ENCODE results near the gene DSC2.

The DSC2 gene

GRCh38 chr18:31056296-31056695, 45.9 kb downstream of the DSC2 start:
- no peak for DNase-seq (ENCODE audit: low spot score)
- POLR2A ChIA-PET (ENCODE audit: low non-redundant PET): no interaction called here
- CTCF ChIA-PET: interaction anchor here (0.8 kb wide), 1 partner anchor 15 kb away, joined by 4 read pairs; no protein-coding TSS in a partner anchor

DNA sequence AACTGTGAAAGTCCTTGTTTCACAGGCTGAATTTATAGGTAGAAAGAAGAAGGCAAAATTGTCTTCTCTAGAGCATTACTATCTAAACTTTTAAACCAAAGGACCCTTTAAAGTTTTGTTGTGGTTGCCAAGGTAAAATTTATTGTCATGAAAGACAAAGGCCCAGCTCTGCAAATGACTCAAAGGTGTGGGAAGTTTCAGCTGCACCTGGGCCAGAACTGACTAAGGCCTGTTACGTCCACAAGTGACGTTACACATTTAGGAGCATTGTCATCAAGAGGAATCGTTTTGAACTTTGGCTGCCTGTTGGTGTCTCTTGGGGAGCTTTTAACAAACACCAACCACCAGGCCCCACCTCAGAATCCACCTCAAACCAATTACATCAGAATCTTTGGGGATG, 51.6 kb downstream of the DSC2 start:
- no peak for TF ChIP-seq CTCF (conservative IDR thresholded peaks at IDR 0.05; ENCODE audit: low read depth)
- CTCF ChIA-PET: no interaction called here
- POLR2A ChIA-PET (ENCODE audit: low non-redundant PET): no interaction called here
- H3K27ac ChIP-seq: no peak overlapping the region
- DNase-seq (ENCODE audit: low spot score): no peak

More at GRCh38 chr18:31056296-31056695, 45.9 kb downstream of the DSC2 start:
- no peak for TF ChIP-seq CTCF (conservative IDR thresholded peaks at IDR 0.05; ENCODE audit: low read depth)
- H3K27ac ChIP-seq: no peak overlapping the region

DNA sequence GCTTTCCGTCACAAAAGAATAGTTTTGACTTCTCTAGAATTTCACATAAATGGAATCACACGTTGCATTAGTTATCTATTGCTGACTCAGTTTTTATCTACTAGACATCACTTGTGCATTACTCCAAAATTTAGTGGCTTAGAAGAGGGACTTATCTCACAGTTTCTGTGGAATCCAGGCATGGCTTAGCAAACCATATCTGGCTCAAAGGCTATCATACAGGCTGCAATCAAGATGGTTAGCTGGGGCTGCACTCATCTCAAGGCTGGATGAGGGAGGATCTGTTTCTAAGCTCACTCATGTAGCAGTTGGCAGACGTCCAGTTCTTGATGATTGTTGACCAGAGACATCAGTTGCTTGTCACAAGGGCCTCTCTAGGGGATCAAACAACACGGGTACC, 53.0 kb downstream of the DSC2 start:
- DNase-seq (ENCODE audit: low spot score): no peak
- POLR2A ChIA-PET (ENCODE audit: low non-redundant PET): no interaction called here
- no peak overlapping the region for H3K27ac ChIP-seq
- TF ChIP-seq CTCF (conservative IDR thresholded peaks at IDR 0.05; ENCODE audit: low read depth): no peak
- CTCF ChIA-PET: interaction anchor here (0.6 kb wide), 1 partner anchor 27 kb away, joined by 3 read pairs; no protein-coding TSS in a partner anchor

GRCh38 chr18:31048216-31048615, 54.0 kb downstream of the DSC2 start:
- TF ChIP-seq CTCF (conservative IDR thresholded peaks at IDR 0.05; ENCODE audit: low read depth): no peak
- CTCF ChIA-PET: no interaction called here
- POLR2A ChIA-PET (ENCODE audit: low non-redundant PET): no interaction called here

GRCh38 chr18:31046916-31047315, 55.3 kb downstream of the DSC2 start:
- H3K27ac ChIP-seq: no peak overlapping the region
- peak; percentile 26 for DNase-seq (ENCODE audit: low spot score)
- ChIA-PET POLR2A (ENCODE audit: low non-redundant PET) (no interaction called here), CTCF (no interaction called here)
- TF ChIP-seq CTCF (conservative IDR thresholded peaks at IDR 0.05; ENCODE audit: low read depth): no peak

More at GRCh38 chr18:31048216-31048615, 54.0 kb downstream of the DSC2 start:
- H3K27ac ChIP-seq: no peak overlapping the region
- no peak for DNase-seq (ENCODE audit: low spot score)

DNA sequence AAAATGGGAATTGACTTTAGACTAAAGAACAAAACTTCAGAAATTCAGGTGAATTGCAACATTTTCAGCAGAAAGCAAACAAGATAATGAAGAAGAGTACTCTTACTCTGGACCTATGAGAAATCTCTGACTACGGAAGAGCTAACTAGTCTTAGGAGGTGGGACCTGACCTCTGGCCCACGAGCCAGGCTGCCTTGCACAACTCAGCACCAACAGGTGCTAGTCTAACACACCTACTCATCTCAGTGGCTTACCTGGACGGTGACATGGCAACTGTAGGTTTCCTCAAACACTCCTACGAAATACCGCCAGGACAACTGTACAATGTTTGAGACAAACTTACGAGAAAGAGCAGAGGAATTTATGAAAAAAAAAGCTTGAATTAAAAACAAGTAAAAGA, 56.6 kb downstream of the DSC2 start:
- ChIA-PET CTCF (no interaction called here), POLR2A (ENCODE audit: low non-redundant PET) (no interaction called here)
- no peak overlapping the region for H3K27ac ChIP-seq
- no peak for TF ChIP-seq CTCF (conservative IDR thresholded peaks at IDR 0.05; ENCODE audit: low read depth)
- DNase-seq (ENCODE audit: low spot score): no peak

- H3K27ac ChIP-seq: no peak overlapping the region
- TF ChIP-seq CTCF (conservative IDR thresholded peaks at IDR 0.05; ENCODE audit: low read depth): no peak
- ChIA-PET CTCF (no interaction called here), POLR2A (ENCODE audit: low non-redundant PET) (no interaction called here)
- DNase-seq (ENCODE audit: low spot score): peak; percentile 11
Observed at GRCh38 chr18:31044926-31045325, 57.3 kb downstream of the DSC2 start.

Measured in RWPE1 (cell line).